ENCODE results near the gene ZRANB2.

DNA sequence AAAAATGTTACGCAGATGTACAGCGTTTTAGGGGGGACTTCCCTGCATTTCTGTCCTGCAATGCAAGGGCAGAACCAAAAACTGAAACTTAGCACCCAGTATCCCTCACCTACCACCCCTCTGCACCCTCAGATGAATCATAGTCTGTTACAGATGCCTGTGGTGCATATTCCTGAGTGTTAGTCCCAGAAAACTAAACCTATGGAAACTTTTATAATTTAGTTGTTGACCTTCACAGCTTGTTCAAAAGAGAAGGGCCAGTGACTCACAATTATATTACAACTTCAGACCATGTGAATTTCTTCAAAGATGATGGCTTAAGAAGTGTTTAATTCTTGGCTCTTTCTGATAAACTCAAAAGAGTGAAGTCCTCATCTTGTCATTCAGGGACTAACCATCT, 39.0 kb downstream of the ZRANB2 start:
- TF ChIP-seq, protein P1, sequence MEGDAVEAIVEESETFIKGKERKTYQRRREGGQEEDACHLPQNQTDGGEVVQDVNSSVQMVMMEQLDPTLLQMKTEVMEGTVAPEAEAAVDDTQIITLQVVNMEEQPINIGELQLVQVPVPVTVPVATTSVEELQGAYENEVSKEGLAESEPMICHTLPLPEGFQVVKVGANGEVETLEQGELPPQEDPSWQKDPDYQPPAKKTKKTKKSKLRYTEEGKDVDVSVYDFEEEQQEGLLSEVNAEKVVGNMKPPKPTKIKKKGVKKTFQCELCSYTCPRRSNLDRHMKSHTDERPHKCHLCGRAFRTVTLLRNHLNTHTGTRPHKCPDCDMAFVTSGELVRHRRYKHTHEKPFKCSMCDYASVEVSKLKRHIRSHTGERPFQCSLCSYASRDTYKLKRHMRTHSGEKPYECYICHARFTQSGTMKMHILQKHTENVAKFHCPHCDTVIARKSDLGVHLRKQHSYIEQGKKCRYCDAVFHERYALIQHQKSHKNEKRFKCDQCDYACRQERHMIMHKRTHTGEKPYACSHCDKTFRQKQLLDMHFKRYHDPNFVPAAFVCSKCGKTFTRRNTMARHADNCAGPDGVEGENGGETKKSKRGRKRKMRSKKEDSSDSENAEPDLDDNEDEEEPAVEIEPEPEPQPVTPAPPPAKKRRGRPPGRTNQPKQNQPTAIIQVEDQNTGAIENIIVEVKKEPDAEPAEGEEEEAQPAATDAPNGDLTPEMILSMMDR (IDR thresholded peaks at IDR 0.05; ENCODE audit: low read depth, low read length), result no peak
- TF ChIP-seq, protein P2, sequence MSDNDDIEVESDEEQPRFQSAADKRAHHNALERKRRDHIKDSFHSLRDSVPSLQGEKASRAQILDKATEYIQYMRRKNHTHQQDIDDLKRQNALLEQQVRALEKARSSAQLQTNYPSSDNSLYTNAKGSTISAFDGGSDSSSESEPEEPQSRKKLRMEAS (IDR thresholded peaks at IDR 0.05; ENCODE audit: low read depth, low read length), result no peak

Data from NB4 (cell line).